BLaER1 treated with 17β-estradiol and CSF1 and Interleukin-3, amounts not matched to agents 10 nM and 100 nM (cell line): Measurements from ENCODE around the gene ATF5.

ENCODE experiments used
- H3K27ac ChIP-seq, 11 experiments: shearing (Covaris generic); formaldehyde crosslinking; 2 replicates each; pipeline ENCODE4 v1.8.1; 2022
- H3K27me3 ChIP-seq, 11 experiments: shearing (Covaris generic); formaldehyde crosslinking; 2 replicates each; pipeline ENCODE4 v1.8.1; 2022
- H3K36me3 ChIP-seq, 11 experiments: shearing (Covaris generic); formaldehyde crosslinking; 2 replicates each; pipeline ENCODE4 v1.8.1; 2022
- H3K4me1 ChIP-seq, 10 experiments: shearing (Covaris generic); formaldehyde crosslinking; 2 replicates each; pipeline ENCODE4 v1.8.1; 2022
- H3K4me2 ChIP-seq, 11 experiments: shearing (Covaris generic); formaldehyde crosslinking; 2 replicates each; pipeline ENCODE4 v1.8.1; 2022
- H3K4me3 ChIP-seq, 10 experiments: shearing (Covaris generic); formaldehyde crosslinking; 2 replicates each; pipeline ENCODE4 v1.8.1; 2022
- H3K9ac ChIP-seq, 11 experiments: shearing (Covaris generic); formaldehyde crosslinking; 2 replicates each; pipeline ENCODE4 v1.8.1; 2022
- H3K9me3 ChIP-seq, 11 experiments: shearing (Covaris generic); formaldehyde crosslinking; replicated peaks in 1 of 11; 2 replicates each; pipeline ENCODE4 v1.8.1; 2022
- H4K20me1 ChIP-seq, 11 experiments: shearing (Covaris generic); formaldehyde crosslinking; 2 replicates each; pipeline ENCODE4 v1.8.1; 2022
- Cebpa-rat ChIP-seq, 11 experiments: shearing (Covaris generic); IDR thresholded peaks; 2 replicates each; pipeline ENCODE4 v1.8.1; 2022

The ATF5 gene

GRCh38 chr19:49884109-49884508 is 44.9 kb upstream of the ATF5 start:
- Histone ChIP-seq H3K4me3 (no peak overlapping the region), H3K9me3 (peaks cover 4 to 10% (median 8%) of the 10 kb centered on the region in 11 experiments; a peak in 19 of 22 replicates), H3K36me3 (peaks cover 37 to 87% (median 57%) of the 10 kb centered on the region in 11 experiments), H3K27ac (peak overlapping the region in 7 of 11 experiments; percentile 2 to 75 (median 46); a peak in 12 of 22 replicates), H4K20me1 (peaks cover 0 to 38% (median 0%) of the 10 kb centered on the region in 11 experiments; a peak in 6 of 22 replicates), H3K4me1 (peaks cover 32 to 69% (median 55%) of the 10 kb centered on the region in 10 experiments), H3K4me2 (peak overlapping the region; percentile 23 to 78 (median 60); a peak in 21 of 22 replicates), H3K27me3 (no peaks in the 10 kb centered on the region), H3K9ac (peak overlapping the region in 10 of 11 experiments; percentile 26 to 73 (median 42); a peak in 18 of 22 replicates)
- no peak for TF ChIP-seq Cebpa-rat (IDR thresholded peaks at IDR 0.05)

GRCh38 chr19:49884760-49885159 is 44.2 kb upstream of the ATF5 start:
- Histone ChIP-seq H3K4me1 (peaks cover 30 to 68% (median 53%) of the 10 kb centered on the region in 10 experiments), H3K36me3 (peaks cover 37 to 88% (median 53%) of the 10 kb centered on the region in 11 experiments), H3K9ac (peak overlapping the region in 10 of 11 experiments; percentile 26 to 73 (median 42); a peak in 14 of 22 replicates), H3K27ac (peak overlapping the region in 7 of 11 experiments; percentile 2 to 75 (median 46); a peak in 10 of 22 replicates), H4K20me1 (peaks cover 0 to 45% (median 0%) of the 10 kb centered on the region in 11 experiments; a peak in 8 of 22 replicates), H3K27me3 (peaks cover 0 to 2% (median 0%) of the 10 kb centered on the region in 11 experiments; a peak in 3 of 22 replicates), H3K9me3 (peaks cover 4 to 13% (median 8%) of the 10 kb centered on the region in 11 experiments; a peak in 19 of 22 replicates), H3K4me2 (peak overlapping the region; percentile 23 to 78 (median 60); a peak in 20 of 22 replicates), H3K4me3 (no peak overlapping the region)
- no peak for TF ChIP-seq Cebpa-rat (IDR thresholded peaks at IDR 0.05)

GRCh38 chr19:49887037-49887664 is 41.9 kb upstream of the ATF5 start:
- Histone ChIP-seq H3K27ac (no peak overlapping the region), H3K36me3 (peaks cover 17 to 78% (median 29%) of the 10 kb centered on the region in 11 experiments), H3K27me3 (peaks cover 0 to 14% (median 0%) of the 10 kb centered on the region in 11 experiments; a peak in 6 of 22 replicates), H3K4me1 (peaks cover 30 to 73% (median 54%) of the 10 kb centered on the region in 10 experiments), H3K9ac (no peak overlapping the region), H4K20me1 (peaks cover 0 to 53% (median 0%) of the 10 kb centered on the region in 11 experiments; a peak in 9 of 22 replicates), H3K9me3 (peaks cover 4 to 17% (median 8%) of the 10 kb centered on the region in 11 experiments; a peak in 19 of 22 replicates), H3K4me3 (no peak overlapping the region), H3K4me2 (peak overlapping the region in 7 of 11 experiments; percentile 7 to 60 (median 34); a peak in 10 of 22 replicates)
- TF ChIP-seq Cebpa-rat (IDR thresholded peaks at IDR 0.05): no peak

- Histone ChIP-seq H4K20me1 (peaks cover 0 to 56% (median 0%) of the 10 kb centered on the region in 11 experiments; a peak in 9 of 22 replicates), H3K9ac (no peak overlapping the region), H3K36me3 (peaks cover 10 to 78% (median 21%) of the 10 kb centered on the region in 11 experiments), H3K4me3 (no peak overlapping the region), H3K27ac (no peak overlapping the region), H3K4me1 (peaks cover 30 to 72% (median 54%) of the 10 kb centered on the region in 10 experiments), H3K4me2 (peak overlapping the region in 7 of 11 experiments; percentile 7 to 60 (median 34); a peak in 10 of 22 replicates), H3K27me3 (peaks cover 0 to 14% (median 0%) of the 10 kb centered on the region in 11 experiments; a peak in 6 of 22 replicates), H3K9me3 (peaks cover 2 to 12% (median 4%) of the 10 kb centered on the region in 11 experiments; a peak in 19 of 22 replicates)
- no peak for TF ChIP-seq Cebpa-rat (IDR thresholded peaks at IDR 0.05)
These were observed 41.1 kb upstream of the ATF5 start for GRCh38 chr19:49887665-49888509.

GRCh38 chr19:49888510-49888824 is 40.5 kb upstream of the ATF5 start:
- peak overlapping the region in 1 of 11 experiments; percentile 18; a peak in 1 of 22 replicates for H3K4me2 ChIP-seq
- no peak overlapping the region for H3K4me3 ChIP-seq
- peaks cover 0 to 7% (median 0%) of the 10 kb centered on the region in 11 experiments; a peak in 2 of 22 replicates for H3K9me3 ChIP-seq
- H3K4me1 ChIP-seq: peaks cover 27 to 69% (median 56%) of the 10 kb centered on the region in 10 experiments
- no peak overlapping the region for H3K27ac ChIP-seq
- H3K36me3 ChIP-seq: peaks cover 4 to 77% (median 16%) of the 10 kb centered on the region in 11 experiments; a peak in 21 of 22 replicates
- no peak overlapping the region for H3K9ac ChIP-seq
- TF ChIP-seq Cebpa-rat (IDR thresholded peaks at IDR 0.05): no peak
- peaks cover 0 to 14% (median 0%) of the 10 kb centered on the region in 11 experiments; a peak in 6 of 22 replicates for H3K27me3 ChIP-seq
- H4K20me1 ChIP-seq: peaks cover 0 to 55% (median 0%) of the 10 kb centered on the region in 11 experiments; a peak in 9 of 22 replicates

- peak overlapping the region in 7 of 11 experiments; percentile 72 to 97 (median 84); a peak in 10 of 22 replicates for H3K4me2 ChIP-seq
- H3K27me3 ChIP-seq: peaks cover 0 to 14% (median 0%) of the 10 kb centered on the region in 11 experiments; a peak in 6 of 22 replicates
- no peak for TF ChIP-seq Cebpa-rat (IDR thresholded peaks at IDR 0.05)
- peaks cover 20 to 62% (median 53%) of the 10 kb centered on the region in 10 experiments for H3K4me1 ChIP-seq
- no peak overlapping the region for H3K27ac ChIP-seq
- H3K9ac ChIP-seq: no peak overlapping the region
- peaks cover 0 to 7% (median 0%) of the 10 kb centered on the region in 11 experiments; a peak in 2 of 22 replicates for H3K9me3 ChIP-seq
- no peak overlapping the region for H3K4me3 ChIP-seq
- H4K20me1 ChIP-seq: peaks cover 0 to 50% (median 0%) of the 10 kb centered on the region in 11 experiments; a peak in 9 of 22 replicates
- H3K36me3 ChIP-seq: peaks cover 0 to 70% (median 9%) of the 10 kb centered on the region in 11 experiments; a peak in 13 of 22 replicates
These were observed 39.8 kb upstream of the ATF5 start for GRCh38 chr19:49889038-49889686.

GRCh38 chr19:49889687-49890348 is 39.2 kb upstream of the ATF5 start:
- Histone ChIP-seq H3K4me3 (peak overlapping the region; percentile 19 to 58 (median 44); a peak in 14 of 20 replicates), H3K36me3 (peaks cover 0 to 63% (median 8%) of the 10 kb centered on the region in 11 experiments; a peak in 11 of 22 replicates)

More at GRCh38 chr19:49889687-49890348, 39.2 kb upstream of the ATF5 start:
- TF ChIP-seq Cebpa-rat (IDR thresholded peaks at IDR 0.05): no peak
- Histone ChIP-seq H3K4me2 (peak overlapping the region; percentile 72 to 97 (median 83)), H3K9me3 (peaks cover 0 to 7% (median 0%) of the 10 kb centered on the region in 11 experiments; a peak in 2 of 22 replicates), H3K27ac (peak overlapping the region in 5 of 11 experiments; percentile 9 to 29 (median 25); a peak in 3 of 22 replicates), H3K27me3 (peaks cover 0 to 14% (median 0%) of the 10 kb centered on the region in 11 experiments; a peak in 6 of 22 replicates), H4K20me1 (peaks cover 0 to 44% (median 0%) of the 10 kb centered on the region in 11 experiments; a peak in 9 of 22 replicates), H3K9ac (peak overlapping the region in 6 of 11 experiments; percentile 26 to 58 (median 51); a peak in 6 of 22 replicates), H3K4me1 (peaks cover 15 to 61% (median 50%) of the 10 kb centered on the region in 10 experiments)
